Pancreas (tissue), 8 donors: ENCODE results near the gene DNAJB9. TPM values are rescaled to one million over a fixed set of nuclear protein-coding genes. Genes with fewer than 3 reads are reported as not detected.

Experiments used
- polyA plus RNA-seq, 2 donors: library from polyadenylated mRNA; stranded (reverse); fragments of 200-250 nt; gene quantifications; one replicate each; pipeline ENCODE4 v1.2.3, GENCODE V29; 2013
- total RNA-seq, 6 donors: library from RNA; stranded (reverse); fragmentation: NEBNext Ultra II Directional in 4 of 6; extraction: Animal tissue kit (Norgen Biotek cat#: 25700) in 4 of 6; gene quantifications; one replicate each; pipeline versions ENCODE4 v1.2.1 to v1.2.4, GENCODE V29; 2021 to 2023
- donor health status: healthy with polysubstance abuse.
- donor health status: DM: no; HTN: no; CAD: no; lungs with moderate emphysema.
- donor health status: DM: no; HTN: no; CAD: no.
- donor health status: Bipolar disorder and iron deficiency.
- donor health status: DM: yes; HTN: yes; CAD: no.
- donor health status: DM: no; HTN: no; CAD: no.
- donor health status: DM: no; HTN: no; CAD: no.
- donor health status: DM: yes; HTN: yes; CAD: no.

The DNAJB9 gene
- total and polyA plus RNA-seq, 8 donors: 10.8 to 46.4 (median 34.6) TPM

Other genes with a start within 250 kb of the DNAJB9 start
- 10 to 100 TPM; 28.4 to 53.6 (median 41.5) TPM for gene NRCAM, start 113.4 kb upstream of the DNAJB9 start, total RNA-seq
- gene NRCAM, start 113.4 kb upstream of the DNAJB9 start, polyA plus RNA-seq: 10 to 100 TPM; 14.1 to 31.2 TPM
- 10 to 100 TPM in 3 of 6 donors, 1 to 10 TPM in 3; 7.8 to 13.4 (median 10.7) TPM for gene PNPLA8, start 43.7 kb upstream of the DNAJB9 start, total RNA-seq
- gene PNPLA8, start 43.7 kb upstream of the DNAJB9 start, polyA plus RNA-seq: 10 to 100 TPM in 1 of 2 donors, 1 to 10 TPM in 1; 5.2 to 11.1 TPM
- gene THAP5, start 168 bp upstream of the DNAJB9 start, total RNA-seq: 10 to 100 TPM in 5 of 6 donors, 1 to 10 TPM in 1; 9.1 to 17.4 (median 12.4) TPM
- gene THAP5, start 168 bp upstream of the DNAJB9 start, polyA plus RNA-seq: 10 to 100 TPM in 1 of 2 donors, 1 to 10 TPM in 1; 6.4 to 10.3 TPM